T-cell (primary cell): Measurements from ENCODE around the gene MXD1. TPM values are rescaled to one million over a fixed set of nuclear protein-coding genes. Genes with fewer than 3 reads are reported as not detected.

ENCODE experiments used
- ATAC-seq, 4 experiments: fragments of 200-7000 bp in 3 of 4; fragments of 150-1000 bp in 1 of 4; cut with Tn5 transposase; replicated peaks in 1 of 4; 1 replicate in 3 of 4; 2 replicates in 1 of 4; pipeline ENCODE4 v1.10.0; 2021; ENCODE audit warnings: moderate library complexity in 3 of 4, mild to moderate bottlenecking in 2 of 4, moderate number of reproducible peaks in 1 of 4
- CTCF ChIA-PET, 2 donors: fragments of 300-600 bp; sonication (Branson Sonifier 250); formaldehyde crosslinking; loops; one replicate each; lab custom pipeline; 2022; ENCODE audit warnings: antibody characterized with exemption in 2 of 2; lab: Charles Lee
- POLR2A ChIA-PET, 2 donors: fragments of 300-600 bp; sonication (Branson Sonifier 250); formaldehyde crosslinking; loops; one replicate each; lab custom pipeline; 2022; ENCODE audit warnings: antibody characterized with exemption in 2 of 2; lab: Charles Lee
- DNase-seq, 35 experiments: peaks; one replicate each; pipeline versions ENCODE4 v3.0.0 to v3.0.0-alpha.2; 2013 to 2023
- H3K27ac ChIP-seq: one replicate; pipeline ENCODE4 v1.5.1; 2013; ENCODE audit warnings: low read length
- H3K27me3 ChIP-seq, 2 experiments: replicated peaks in 1 of 2; 1 replicate in 1 of 2; 2 replicates in 1 of 2; pipeline versions ENCODE4 v1.6.1 to v1.7.0; 2013; ENCODE audit warnings: low read length in 1 of 2, mixed read lengths in 1 of 2; ENCODE audit not compliant: control insufficient read depth in 2 of 2, insufficient read depth in 2 of 2; ENCODE audit errors: extremely low read depth in 1 of 2
- H3K36me3 ChIP-seq, 2 donors: 1 replicate in 1 of 2; 2 replicates in 1 of 2; pipeline versions ENCODE4 v1.6.1 to v1.7.0; 2013; ENCODE audit warnings: low read length in 1 of 2; ENCODE audit not compliant: control insufficient read depth in 2 of 2, insufficient read depth in 1 of 2; ENCODE audit errors: extremely low read depth in 1 of 2
- H3K4me1 ChIP-seq, 2 experiments: 1 replicate in 1 of 2; 2 replicates in 1 of 2; pipeline versions ENCODE4 v1.6.1 to v1.7.0; 2013; ENCODE audit warnings: low read length in 2 of 2, mixed read lengths in 1 of 2; ENCODE audit not compliant: insufficient read depth in 2 of 2, control insufficient read depth in 1 of 2; ENCODE audit errors: extremely low read depth in 1 of 2
- H3K4me3 ChIP-seq, 2 donors: 1 replicate in 1 of 2; 2 replicates in 1 of 2; pipeline versions ENCODE4 v1.5.1 to v1.7.0; 2013; ENCODE audit warnings: mild to moderate bottlenecking in 2 of 2, low read length in 1 of 2, moderate library complexity in 1 of 2; ENCODE audit not compliant: control insufficient read depth in 1 of 2; ENCODE audit errors: extremely low read depth in 1 of 2
- H3K9me3 ChIP-seq: 2 replicates; pipeline ENCODE4 v1.7.0; 2013
- H3K27ac Mint-ChIP-seq, 2 donors: one replicate each; pipeline ENCODE4 v1.8.0; 2020 to 2021; ENCODE audit warnings: mild to moderate bottlenecking in 2 of 2, mixed read lengths in 2 of 2
- H3K27me3 Mint-ChIP-seq, 2 donors: one replicate each; pipeline ENCODE4 v1.8.0; 2021 to 2022; ENCODE audit warnings: mixed read lengths in 2 of 2
- H3K36me3 Mint-ChIP-seq: one replicate; pipeline ENCODE4 v1.8.0; 2021; ENCODE audit warnings: mixed read lengths
- H3K4me1 Mint-ChIP-seq, 3 donors: one replicate each; pipeline ENCODE4 v1.8.0; 2020 to 2022; ENCODE audit warnings: mixed read lengths in 3 of 3, mild to moderate bottlenecking in 1 of 3
- H3K4me3 Mint-ChIP-seq, 3 donors: one replicate each; pipeline ENCODE4 v1.8.0; 2020 to 2022; ENCODE audit warnings: mild to moderate bottlenecking in 3 of 3, mixed read lengths in 3 of 3, moderate library complexity in 3 of 3
- H3K9me3 Mint-ChIP-seq, 3 donors: one replicate each; pipeline ENCODE4 v1.8.0; 2020 to 2022; ENCODE audit warnings: mixed read lengths in 3 of 3
- WGBS: methylation state at CpG from one replicate; pipeline ENCODE4 v1.1.5; 2013; ENCODE audit warnings: missing lambda C conversion rate; ENCODE audit not compliant: insufficient coverage; 5-methylcytosine and 5-hydroxymethylcytosine counted together
- total RNA-seq, 35 experiments: library from RNA in 6 of 35; stranded (reverse) in 6 of 35; fragments of 120-200 nt in 1 of 35; gene quantifications; one replicate each; pipeline versions ENCODE4 v1.2.1 to v1.2.4 and lab custom pipeline; 2013 to 2026

Gene MXD1
- total RNA-seq, 5 donors from 2014 or later (not counting 1 experiment from before 2014, with no cell fraction given), result 13.7 to 34.5 (median 19.9) TPM

GRCh38 chr2:69955029-69955428, 40.1 kb downstream of the MXD1 start:
- ChIA-PET CTCF (no interaction called here), POLR2A (no interaction called here)
- Histone ChIP-seq H3K4me1 (peaks cover 0 to 5% of the 10 kb centered on the region in 2 experiments), H3K4me3 (no peak overlapping the region), H3K27me3 (peaks cover 0 to 15% of the 10 kb centered on the region in 2 experiments), H3K9me3 (no peaks in the 10 kb centered on the region), H3K36me3 (no peaks in the 10 kb centered on the region), H3K27ac (no peak overlapping the region)
- 89% methylated on average over 8 of the region's 11 CpGs for WGBS
- H3K36me3 Mint-ChIP-seq, result no peaks in the 10 kb centered on the region
- ATAC-seq (no peak), DNase-seq (no peak)
- H3K4me3 Mint-ChIP-seq, result no peak overlapping the region
- no peaks in the 10 kb centered on the region for H3K9me3 Mint-ChIP-seq
- peaks cover 2 to 4% of the 10 kb centered on the region in 2 donors for H3K27me3 Mint-ChIP-seq
- peaks cover 0 to 5% (median 0%) of the 10 kb centered on the region in 3 donors for H3K4me1 Mint-ChIP-seq
- no peak overlapping the region for H3K27ac Mint-ChIP-seq

GRCh38 chr2:69956475-69956979, 41.6 kb downstream of the MXD1 start:
- Histone ChIP-seq H3K9me3 (no peaks in the 10 kb centered on the region), H3K4me1 (peaks cover 0 to 5% of the 10 kb centered on the region in 2 experiments), H3K27ac (no peak overlapping the region), H3K4me3 (no peak overlapping the region), H3K36me3 (no peaks in the 10 kb centered on the region), H3K27me3 (peaks cover 0 to 21% of the 10 kb centered on the region in 2 experiments)
- H3K4me3 Mint-ChIP-seq, result no peak overlapping the region
- peaks cover 0 to 5% (median 0%) of the 10 kb centered on the region in 3 donors for H3K4me1 Mint-ChIP-seq
- no peak for ATAC-seq
- H3K27me3 Mint-ChIP-seq, result peaks cover 2 to 4% of the 10 kb centered on the region in 2 donors
- no peak for DNase-seq
- no peaks in the 10 kb centered on the region for H3K36me3 Mint-ChIP-seq
- no peak overlapping the region for H3K27ac Mint-ChIP-seq
- POLR2A ChIA-PET, result interaction anchor here in 1 of 2 donors (0.7 kb wide), 1 partner anchor 204 kb away, joined by 11 read pairs; no protein-coding TSS in a partner anchor
- CTCF ChIA-PET, result no interaction called here
- H3K9me3 Mint-ChIP-seq, result no peaks in the 10 kb centered on the region
- WGBS, result 80% methylated on average over 1 of the region's 6 CpGs

- no peak overlapping the region for H3K27ac Mint-ChIP-seq
- POLR2A ChIA-PET, result no interaction called here
- H3K4me3 Mint-ChIP-seq, result no peak overlapping the region
- no peaks in the 10 kb centered on the region for H3K9me3 Mint-ChIP-seq
- DNase-seq (no peak), ATAC-seq (no peak)
- peaks cover 0 to 5% (median 0%) of the 10 kb centered on the region in 3 donors for H3K4me1 Mint-ChIP-seq
- H3K9me3 ChIP-seq, result no peaks in the 10 kb centered on the region
- H3K4me1 ChIP-seq, result peaks cover 0 to 5% of the 10 kb centered on the region in 2 experiments
- H3K27ac ChIP-seq, result no peak overlapping the region
- WGBS, result 20% methylated on average over 8 of the region's 8 CpGs
- CTCF ChIA-PET, result no interaction called here
- H3K36me3 Mint-ChIP-seq, result no peaks in the 10 kb centered on the region
- peaks cover 0 to 21% of the 10 kb centered on the region in 2 experiments for H3K27me3 ChIP-seq
- H3K27me3 Mint-ChIP-seq, result peaks cover 2 to 4% of the 10 kb centered on the region in 2 donors
- H3K4me3 ChIP-seq, result no peak overlapping the region
- no peaks in the 10 kb centered on the region for H3K36me3 ChIP-seq
Measured at GRCh38 chr2:69957965-69958364, 43.1 kb downstream of the MXD1 start.

- Mint-ChIP-seq H3K27me3 (peaks cover 2 to 4% of the 10 kb centered on the region in 2 donors), H3K4me3 (no peak overlapping the region), H3K36me3 (no peaks in the 10 kb centered on the region), H3K27ac (no peak overlapping the region), H3K9me3 (no peaks in the 10 kb centered on the region), H3K4me1 (peaks cover 0 to 5% (median 0%) of the 10 kb centered on the region in 3 donors)
- no peak for ATAC-seq
- H3K36me3 ChIP-seq, result no peaks in the 10 kb centered on the region
- CTCF ChIA-PET, result no interaction called here
- H3K9me3 ChIP-seq, result no peaks in the 10 kb centered on the region
- H3K27me3 ChIP-seq, result peaks cover 0 to 21% of the 10 kb centered on the region in 2 experiments
- POLR2A ChIA-PET, result no interaction called here
- no peak overlapping the region for H3K4me3 ChIP-seq
- H3K27ac ChIP-seq, result no peak overlapping the region
- WGBS, result 100% methylated on average over 2 of the region's 6 CpGs
- peaks cover 0 to 5% of the 10 kb centered on the region in 2 experiments for H3K4me1 ChIP-seq
- no peak for DNase-seq
Measured at GRCh38 chr2:69958480-69958879, 43.6 kb downstream of the MXD1 start.

- H3K9me3 Mint-ChIP-seq, result no peaks in the 10 kb centered on the region
- no peak overlapping the region for H3K27ac Mint-ChIP-seq
- CTCF ChIA-PET, result interaction anchor here in 1 of 2 donors (1.2 kb wide), 1 partner anchor 28 kb away, joined by 7 read pairs; no protein-coding TSS in a partner anchor
- Histone ChIP-seq H3K27ac (no peak overlapping the region), H3K4me1 (peaks cover 0 to 8% of the 10 kb centered on the region in 2 experiments), H3K36me3 (no peaks in the 10 kb centered on the region), H3K9me3 (no peaks in the 10 kb centered on the region), H3K4me3 (no peak overlapping the region), H3K27me3 (peaks cover 0 to 21% of the 10 kb centered on the region in 2 experiments)
- ATAC-seq (no peak), DNase-seq (no peak)
- no peak overlapping the region for H3K4me3 Mint-ChIP-seq
- POLR2A ChIA-PET, result interaction anchor here in 1 of 2 donors (0.6 kb wide), 1 partner anchor 20 kb away, joined by 3 read pairs; no protein-coding TSS in a partner anchor
- H3K4me1 Mint-ChIP-seq, result peaks cover 0 to 5% (median 2%) of the 10 kb centered on the region in 3 donors
- WGBS, result 75% methylated on average over 4 of the region's 5 CpGs
- no peaks in the 10 kb centered on the region for H3K36me3 Mint-ChIP-seq
- H3K27me3 Mint-ChIP-seq, result peaks cover 2 to 4% of the 10 kb centered on the region in 2 donors
Measured at GRCh38 chr2:69959425-69959824, 44.5 kb downstream of the MXD1 start.

- Histone ChIP-seq H3K4me1 (peaks cover 0 to 12% of the 10 kb centered on the region in 2 experiments), H3K27me3 (peaks cover 0 to 19% of the 10 kb centered on the region in 2 experiments), H3K27ac (no peak overlapping the region), H3K4me3 (no peak overlapping the region), H3K36me3 (no peaks in the 10 kb centered on the region), H3K9me3 (no peaks in the 10 kb centered on the region)
- Mint-ChIP-seq H3K36me3 (no peaks in the 10 kb centered on the region), H3K4me3 (no peak overlapping the region), H3K4me1 (peaks cover 2 to 9% (median 8%) of the 10 kb centered on the region in 3 donors), H3K27ac (no peak overlapping the region), H3K9me3 (no peaks in the 10 kb centered on the region), H3K27me3 (peaks cover 2 to 4% of the 10 kb centered on the region in 2 donors)
- DNase-seq (no peak), ATAC-seq (no peak)
- WGBS, result 89% methylated on average over 5 of the region's 6 CpGs
- ChIA-PET POLR2A (no interaction called here), CTCF (no interaction called here)
Measured at GRCh38 chr2:69960821-69961220, 45.9 kb downstream of the MXD1 start.
